Fibroblast of lung (primary cell): ENCODE measurements around the gene EXOC6B. TPM values are rescaled to one million over a fixed set of nuclear protein-coding genes. Genes with fewer than 3 reads are reported as not detected.

Source experiments
- DNase-seq, 2 donors: peaks; one replicate each; pipeline versions ENCODE4 v3.0.0 to v3.0.0-alpha.2; 2010; ENCODE audit warnings: low read depth in 2 of 2
- H2AFZ ChIP-seq: 2 replicates; pipeline ENCODE4 v1.5.1; 2012; ENCODE audit warnings: low read length, control low read depth, inconsistent platforms
- H3K27ac ChIP-seq: 2 replicates; pipeline ENCODE4 v1.5.1; 2011; ENCODE audit warnings: low read length, control low read depth; ENCODE audit not compliant: insufficient read depth
- H3K27me3 ChIP-seq: 2 replicates; pipeline ENCODE4 v1.5.1; 2011; ENCODE audit warnings: mild to moderate bottlenecking, low read length; ENCODE audit not compliant: control insufficient read depth, insufficient read depth
- H3K36me3 ChIP-seq: 2 replicates; pipeline ENCODE4 v1.5.1; 2011; ENCODE audit warnings: low read length; ENCODE audit not compliant: control insufficient read depth, insufficient read depth
- H3K4me1 ChIP-seq: 2 replicates; pipeline ENCODE4 v1.5.1; 2011; ENCODE audit warnings: low read length; ENCODE audit not compliant: control insufficient read depth, insufficient read depth; ENCODE audit errors: extremely low read depth
- H3K4me2 ChIP-seq: 2 replicates; pipeline ENCODE4 v1.5.1; 2011; ENCODE audit warnings: low read length, control low read depth; ENCODE audit not compliant: insufficient read depth; ENCODE audit errors: extremely low read depth
- H3K4me3 ChIP-seq, 4 experiments: fragments of 200-600 bp in 1 of 4; sonication (generic) in 1 of 4; replicated peaks in 1 of 4; 2 replicates each; pipeline ENCODE4 v1.5.1; 2011 to 2016; ENCODE audit warnings: low read length in 4 of 4, low read depth in 3 of 4, mild to moderate bottlenecking in 3 of 4, control low read depth in 2 of 4, inconsistent platforms in 1 of 4, mixed read lengths in 1 of 4; ENCODE audit not compliant: insufficient read depth in 1 of 4; ENCODE audit errors: control extremely low read depth in 1 of 4
- H3K79me2 ChIP-seq: 2 replicates; pipeline ENCODE4 v1.5.1; 2012; ENCODE audit warnings: mild to moderate bottlenecking, low read length, inconsistent platforms; ENCODE audit not compliant: control insufficient read depth, insufficient read depth
- H3K9ac ChIP-seq: 2 replicates; pipeline ENCODE4 v1.5.1; 2011; ENCODE audit warnings: mild to moderate bottlenecking, low read length, control low read depth; ENCODE audit not compliant: insufficient read depth
- H3K9me3 ChIP-seq: 2 replicates; pipeline ENCODE4 v1.5.1; 2012; ENCODE audit warnings: low read depth, low read length; ENCODE audit not compliant: control insufficient read depth, insufficient read depth
- H4K20me1 ChIP-seq: 2 replicates; pipeline ENCODE4 v1.5.1; 2011; ENCODE audit warnings: low read length; ENCODE audit not compliant: control insufficient read depth, insufficient read depth; ENCODE audit errors: extremely low read depth
- EZH2 ChIP-seq: IDR thresholded peaks from 2 replicates; pipeline ENCODE4 v1.5.1; 2012; ENCODE audit warnings: low read length, control low read depth, mild to moderate bottlenecking; ENCODE audit errors: missing control alignments
- polyA plus RNA-seq, 2 donors: library from polyadenylated mRNA; depleted of rRNA in 1 of 2; stranded (reverse) in 1 of 2; unstranded in 1 of 2; fragments of >200 nt; gene quantifications; 2 replicates each; pipeline ENCODE4 v1.2.1, GENCODE V29; 2011 to 2012; ENCODE audit warnings: missing spikeins in 1 of 2
- total RNA-seq: library from RNA; depleted of rRNA; stranded (reverse); fragments of >200 nt; gene quantifications from 2 replicates; pipeline ENCODE4 v1.2.1, GENCODE V29; 2014
- TF ChIP-seq, protein P1 (sequence below), 2 donors: IDR thresholded peaks in 1 of 2; conservative IDR thresholded peaks in 1 of 2; 1 replicate in 1 of 2; 2 replicates in 1 of 2; pipeline ENCODE4 v1.5.1; 2011 to 2012; ENCODE audit warnings: low read length in 2 of 2, control low read depth in 1 of 2, inconsistent platforms in 1 of 2, low read depth in 1 of 2, mild to moderate bottlenecking in 1 of 2

Gene EXOC6B
- total and polyA plus RNA-seq, 2 donors (not counting 1 experiment from before 2014, with no cell fraction given), result 26.3 to 36.5 TPM

DNA sequence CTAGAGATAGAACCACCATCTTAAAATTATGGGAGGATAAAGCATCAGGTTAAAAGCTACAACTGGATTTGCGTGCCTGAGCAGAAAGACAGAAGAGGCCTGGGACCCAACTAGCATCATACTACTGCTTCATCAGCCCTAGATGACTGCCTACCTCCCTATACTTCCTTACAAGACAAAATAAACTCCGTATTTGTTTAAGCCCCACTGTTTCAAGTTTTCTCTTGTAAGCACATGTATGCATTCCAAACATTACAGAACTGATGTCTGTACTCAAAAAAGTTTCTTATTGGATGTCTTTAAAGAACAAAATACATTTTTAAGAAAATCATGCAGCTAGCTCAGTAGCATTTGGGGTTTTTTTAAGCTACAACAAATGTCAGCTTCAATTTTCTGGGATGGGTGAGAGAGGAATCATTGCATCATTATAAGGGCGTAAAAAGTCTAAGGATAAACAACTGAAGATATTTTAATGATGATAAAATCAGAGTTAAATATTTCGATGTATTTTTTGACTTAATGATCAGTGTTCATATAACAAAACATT, 213.1 kb downstream of the EXOC6B start:
- Histone ChIP-seq H3K9ac (no peak overlapping the region), H2AFZ (no peak overlapping the region), H3K4me1 (no peaks in the 10 kb centered on the region), H3K27ac (no peak overlapping the region), H4K20me1 (no peaks in the 10 kb centered on the region), H3K27me3 (no peaks in the 10 kb centered on the region), H3K36me3 (no peaks in the 10 kb centered on the region), H3K4me3 (no peak overlapping the region), H3K9me3 (no peaks in the 10 kb centered on the region), H3K79me2 (no peaks in the 10 kb centered on the region), H3K4me2 (no peak overlapping the region)
- TF ChIP-seq, protein P1, sequence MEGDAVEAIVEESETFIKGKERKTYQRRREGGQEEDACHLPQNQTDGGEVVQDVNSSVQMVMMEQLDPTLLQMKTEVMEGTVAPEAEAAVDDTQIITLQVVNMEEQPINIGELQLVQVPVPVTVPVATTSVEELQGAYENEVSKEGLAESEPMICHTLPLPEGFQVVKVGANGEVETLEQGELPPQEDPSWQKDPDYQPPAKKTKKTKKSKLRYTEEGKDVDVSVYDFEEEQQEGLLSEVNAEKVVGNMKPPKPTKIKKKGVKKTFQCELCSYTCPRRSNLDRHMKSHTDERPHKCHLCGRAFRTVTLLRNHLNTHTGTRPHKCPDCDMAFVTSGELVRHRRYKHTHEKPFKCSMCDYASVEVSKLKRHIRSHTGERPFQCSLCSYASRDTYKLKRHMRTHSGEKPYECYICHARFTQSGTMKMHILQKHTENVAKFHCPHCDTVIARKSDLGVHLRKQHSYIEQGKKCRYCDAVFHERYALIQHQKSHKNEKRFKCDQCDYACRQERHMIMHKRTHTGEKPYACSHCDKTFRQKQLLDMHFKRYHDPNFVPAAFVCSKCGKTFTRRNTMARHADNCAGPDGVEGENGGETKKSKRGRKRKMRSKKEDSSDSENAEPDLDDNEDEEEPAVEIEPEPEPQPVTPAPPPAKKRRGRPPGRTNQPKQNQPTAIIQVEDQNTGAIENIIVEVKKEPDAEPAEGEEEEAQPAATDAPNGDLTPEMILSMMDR (conservative IDR thresholded peaks at IDR 0.05 in 1 of 2, IDR thresholded peaks at IDR 0.05 in 1 of 2; ENCODE audit: low read depth in 1 of 2, low read length in 2 of 2), result no peak
- TF ChIP-seq EZH2, result no peak
- DNase-seq, result no peak

GRCh38 chr2:72607189-72607588, 218.6 kb downstream of the EXOC6B start:
- Histone ChIP-seq H3K27ac (no peak overlapping the region), H3K4me1 (no peaks in the 10 kb centered on the region), H3K9ac (no peak overlapping the region), H3K4me3 (no peak overlapping the region), H2AFZ (no peak overlapping the region), H4K20me1 (no peaks in the 10 kb centered on the region), H3K36me3 (no peaks in the 10 kb centered on the region), H3K4me2 (no peak overlapping the region), H3K27me3 (no peaks in the 10 kb centered on the region), H3K9me3 (no peaks in the 10 kb centered on the region), H3K79me2 (no peaks in the 10 kb centered on the region)
- DNase-seq, result no peak
- TF ChIP-seq, protein P1 (conservative IDR thresholded peaks at IDR 0.05 in 1 of 2, IDR thresholded peaks at IDR 0.05 in 1 of 2; ENCODE audit: low read depth in 1 of 2, low read length in 2 of 2), result no peak
- no peak for TF ChIP-seq EZH2

DNA sequence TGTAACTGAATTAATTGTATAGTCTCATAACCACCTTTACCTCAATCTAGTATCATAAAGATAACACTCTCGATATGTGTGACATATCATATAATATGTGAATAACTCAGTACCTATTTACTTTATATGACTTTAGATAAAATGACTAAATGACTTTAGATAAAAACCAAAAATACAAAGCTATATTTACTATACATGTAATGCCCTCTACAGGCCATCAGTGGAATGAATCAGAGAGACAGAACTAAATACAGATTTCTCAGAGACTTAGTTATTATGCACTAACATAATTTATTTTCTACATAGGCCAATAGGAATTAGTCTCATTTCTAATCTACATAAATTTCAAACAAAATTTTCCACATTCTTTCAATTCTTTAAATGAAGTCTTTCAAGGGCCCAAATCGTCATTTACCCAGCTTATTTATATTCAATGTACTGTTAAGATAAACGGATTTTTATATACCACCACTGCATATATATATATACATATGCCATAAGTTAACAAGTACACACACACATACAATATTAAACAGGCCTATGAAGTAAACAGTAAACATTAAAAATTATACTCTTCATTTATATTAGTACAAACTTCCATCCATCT, 219.9 kb downstream of the EXOC6B start:
- H2AFZ ChIP-seq, result no peak overlapping the region
- no peaks in the 10 kb centered on the region for H3K79me2 ChIP-seq
- no peak overlapping the region for H3K27ac ChIP-seq
- H3K4me2 ChIP-seq, result no peak overlapping the region
- no peaks in the 10 kb centered on the region for H4K20me1 ChIP-seq
- H3K4me3 ChIP-seq, result no peak overlapping the region
- DNase-seq, result peak in 1 of 2 donors; percentile 47
- no peak overlapping the region for H3K9ac ChIP-seq
- no peaks in the 10 kb centered on the region for H3K4me1 ChIP-seq
- H3K9me3 ChIP-seq, result no peaks in the 10 kb centered on the region
- H3K36me3 ChIP-seq, result no peaks in the 10 kb centered on the region
- TF ChIP-seq, protein P1 (conservative IDR thresholded peaks at IDR 0.05 in 1 of 2, IDR thresholded peaks at IDR 0.05 in 1 of 2; ENCODE audit: low read depth in 1 of 2, low read length in 2 of 2), result peak; percentile 31 to 73
- no peak for TF ChIP-seq EZH2
- H3K27me3 ChIP-seq, result no peaks in the 10 kb centered on the region
